NCI-H82 treated with DMSO at 0.1 percent for 48 hours (cell line): ENCODE data around the gene SHISA4.
"Not testable (repeated sequence)": the region's sequence is repeated elsewhere in the genome, so short reads cannot be mapped to it uniquely, and the experiment has no call there.

Experiments
- DNase-seq: peaks from one replicate; lab custom pipeline; 2025; ENCODE audit not compliant: unreplicated experiment; lab: John Stamatoyannopoulos, UW

SHISA4 gene

GRCh38 chr1:201888282-201889089 is at the start of gene SHISA4:
SHISA4 (plus strand) TSS chr1:201888898; CDS start chr1:201888995, 97 bp downstream.
- no peak for DNase-seq

GRCh38 chr1:201839089-201839488 is 49.6 kb upstream of the SHISA4 start:
- not testable (repeated sequence) for DNase-seq

GRCh38 chr1:201840055-201840454 is 48.6 kb upstream of the SHISA4 start:
- no peak for DNase-seq

- DNase-seq = no peak
Observed at GRCh38 chr1:201840490-201840889, 48.2 kb upstream of the SHISA4 start.

GRCh38 chr1:201841265-201841912 is 47.3 kb upstream of the SHISA4 start:
- no peak for DNase-seq

GRCh38 chr1:201842472-201843027 is 46.1 kb upstream of the SHISA4 start:
- DNase-seq = no peak

GRCh38 chr1:201845331-201846083 is 43.2 kb upstream of the SHISA4 start:
- no peak for DNase-seq

GRCh38 chr1:201847150-201847549 is 41.5 kb upstream of the SHISA4 start:
- DNase-seq = no peak

GRCh38 chr1:201848230-201848629 is 40.5 kb upstream of the SHISA4 start:
- DNase-seq = no peak

- no peak for DNase-seq
Observed at GRCh38 chr1:201849372-201850052, 39.2 kb upstream of the SHISA4 start.

- DNase-seq = no peak
Observed at GRCh38 chr1:201850053-201850397, 38.7 kb upstream of the SHISA4 start.

- no peak for DNase-seq
Observed at GRCh38 chr1:201851949-201852348, 36.7 kb upstream of the SHISA4 start.

- not testable (repeated sequence) for DNase-seq
Observed at GRCh38 chr1:201856722-201857121, 32.0 kb upstream of the SHISA4 start.

GRCh38 chr1:201859424-201859823 is 29.3 kb upstream of the SHISA4 start:
- no peak for DNase-seq

- no peak for DNase-seq
Observed at GRCh38 chr1:201861448-201861847, 27.2 kb upstream of the SHISA4 start.

GRCh38 chr1:201870397-201870796 is 18.3 kb upstream of the SHISA4 start:
- DNase-seq = no peak

- no peak for DNase-seq
Observed at GRCh38 chr1:201874672-201875071, 14.0 kb upstream of the SHISA4 start.

GRCh38 chr1:201876148-201876818 is 12.4 kb upstream of the SHISA4 start:
- DNase-seq = peak; percentile 34

- DNase-seq = peak; percentile 33
Observed at GRCh38 chr1:201877877-201878401, 10.8 kb upstream of the SHISA4 start.

- no peak for DNase-seq
Observed at GRCh38 chr1:201880928-201881571, 7.6 kb upstream of the SHISA4 start.
